Activated naive CD4-positive, alpha-beta T cell (primary cell): ENCODE data around the gene PHGDH.

Experiments
- DNase-seq, 4 experiments: peaks; one replicate each; lab custom pipeline; 2025; lab: John Stamatoyannopoulos, UW

Gene PHGDH

GRCh38 chr1:119790451-119791198 is 78.9 kb downstream of the PHGDH start:
- no peak for DNase-seq

DNA sequence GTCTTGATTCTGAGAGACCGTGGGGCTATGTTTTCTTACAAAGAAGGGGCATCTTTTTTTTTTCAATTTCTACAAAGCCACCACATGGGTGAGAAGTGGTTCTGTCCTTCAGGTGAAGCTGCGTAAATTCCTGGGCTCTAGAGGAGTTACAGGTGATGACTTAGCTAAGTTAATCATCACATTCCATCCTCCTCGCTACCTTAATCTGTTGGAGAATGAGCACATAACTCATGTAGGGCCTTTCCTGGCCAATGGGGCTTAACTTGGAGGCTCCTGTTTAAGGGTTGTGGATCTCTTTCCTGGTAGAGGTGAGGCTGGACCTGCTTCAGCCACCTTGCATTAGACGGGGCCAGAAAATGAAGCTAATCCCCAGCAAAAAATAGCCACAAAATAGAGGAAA is 79.6 kb downstream of the PHGDH start:
- no peak for DNase-seq
